GM12878 (cell line): ENCODE measurements around the gene NOP9. TPM values are rescaled to one million over a fixed set of nuclear protein-coding genes. Genes with fewer than 3 reads are reported as not detected.

Experiments
- CHD1 ChIP-seq: IDR thresholded peaks from 2 replicates; pipeline ENCODE4 v1.6.1; 2012; ENCODE audit warnings: low read depth, low read length, improper control_type of control experiment
- CREM ChIP-seq: IDR thresholded peaks from 2 replicates; pipeline ENCODE4 v1.6.1; 2014; ENCODE audit warnings: antibody characterized with exemption, low read depth
- NRF1 ChIP-seq: conservative IDR thresholded peaks from 2 replicates; pipeline ENCODE4 v1.6.1; 2011; ENCODE audit warnings: mild to moderate bottlenecking, low read depth, low read length, improper control_type of control experiment
- PRDM15 ChIP-seq: fragments of 450-650 bp; formaldehyde crosslinking; IDR thresholded peaks from 2 replicates; pipeline ENCODE4 v1.4.0; 2020; ENCODE audit warnings: mild to moderate bottlenecking, moderate library complexity
- TCF3 ChIP-seq: IDR thresholded peaks from 2 replicates; pipeline ENCODE4 v1.6.1; 2012; ENCODE audit warnings: low read depth, mild to moderate bottlenecking, low read length, borderline replicate concordance; ENCODE audit not compliant: insufficient read depth
- USF2 ChIP-seq: IDR thresholded peaks from 2 replicates; pipeline ENCODE4 v1.6.1; 2011; ENCODE audit warnings: low read depth, low read length, improper control_type of control experiment, borderline replicate concordance
- ZNF687 ChIP-seq: fragments of 450-650 bp; IDR thresholded peaks from 2 replicates; pipeline ENCODE4 v1.6.1; 2017; ENCODE audit warnings: mild to moderate bottlenecking, moderate library complexity
- ZSCAN29 ChIP-seq: fragments of 450-650 bp; IDR thresholded peaks from 2 replicates; pipeline ENCODE4 v1.6.1; 2017; ENCODE audit warnings: mild to moderate bottlenecking, moderate library complexity
- polyA plus RNA-seq, 11 experiments: library from polyadenylated mRNA; depleted of rRNA in 4 of 11; unstranded in 6 of 11; stranded (reverse) in 5 of 11; fragments of >200 nt; fragmentation: Nextera tagmentation in 4 of 11; fragmentation: Illumina TruSeq in 1 of 11; extraction: Ambion mirVana in 4 of 11; extraction: Trizol in 1 of 11; gene quantifications; 1 replicate in 1 of 11; 2 replicates in 10 of 11; pipeline versions ENCODE4 v1.2.1 to v1.2.3, GENCODE V29; 2011 to 2016; ENCODE audit warnings: inconsistent platforms in 2 of 11, missing spikeins in 2 of 11, low read depth in 1 of 11
- total RNA-seq, 4 experiments: library from RNA; depleted of rRNA in 3 of 4; stranded (reverse); fragments of >200 nt in 3 of 4; fragmentation: Illumina TruSeq in 1 of 4; extraction: Trizol in 1 of 4; gene quantifications; 2 replicates each; pipeline versions ENCODE4 v1.2.1 to v1.2.3, GENCODE V29; 2013 to 2021

NOP9 gene
- total and polyA plus RNA-seq, 10 of the 15 experiments (the other 5 are each of a cell fraction or from before 2014, with no cell fraction given) = 2.4 to 43.9 (median 20.3) TPM

- no peak for TF ChIP-seq PRDM15
- TF ChIP-seq CREM = no peak
- TF ChIP-seq ZNF687 = no peak
- TF ChIP-seq TCF3 = no peak
- TF ChIP-seq NRF1 = no peak
- TF ChIP-seq CHD1 = no peak
- TF ChIP-seq ZSCAN29 = no peak
- TF ChIP-seq USF2 = no peak
- TF ChIP-seq, all 136 proteins: peak for 0
Measured at GRCh38 chr14:24292118-24292807, 7.4 kb upstream of the NOP9 start (continued).
